WTC11 (cell line): ENCODE measurements around the gene NCKAP5. TPM values are rescaled to one million over a fixed set of nuclear protein-coding genes. Genes with fewer than 3 reads are reported as not detected.

Experiments used
- ATAC-seq: fragments of 200-7000 bp; cut with Tn5 transposase; 2 replicates; pipeline ENCODE4 v1.10.0; 2021; ENCODE audit warnings: mild to moderate bottlenecking, moderate library complexity
- CTCF ChIA-PET: fragments of 300-600 bp; sonication (Branson Sonifier 250); formaldehyde crosslinking; loops from one replicate; lab custom pipeline; 2021; ENCODE audit warnings: antibody characterized with exemption; lab: Charles Lee
- POLR2A ChIA-PET: fragments of 350-600 bp; sonication (Branson Sonifier 250); formaldehyde crosslinking; loops from one replicate; lab custom pipeline; 2021; ENCODE audit warnings: antibody characterized with exemption; lab: Charles Lee
- DNase-seq: peaks from one replicate; pipeline ENCODE4 v3.0.0; 2021; ENCODE audit warnings: low spot score
- H3K27ac Mint-ChIP-seq: 2 replicates; pipeline ENCODE4 v1.8.0; 2021; ENCODE audit warnings: mixed read lengths
- H3K27me3 Mint-ChIP-seq: 2 replicates; pipeline ENCODE4 v1.8.0; 2021; ENCODE audit warnings: low read depth, mild to moderate bottlenecking, moderate library complexity, mixed read lengths
- H3K36me3 Mint-ChIP-seq: 2 replicates; pipeline ENCODE4 v1.8.0; 2021; ENCODE audit warnings: mixed read lengths
- H3K4me1 Mint-ChIP-seq: 2 replicates; pipeline ENCODE4 v1.8.0; 2022; ENCODE audit warnings: mixed read lengths
- H3K4me3 Mint-ChIP-seq: 2 replicates; pipeline ENCODE4 v1.8.0; 2021; ENCODE audit warnings: mild to moderate bottlenecking, moderate library complexity, mixed read lengths
- H3K9me3 Mint-ChIP-seq: 2 replicates; pipeline ENCODE4 v1.8.0; 2021; ENCODE audit warnings: mixed read lengths
- FOXP1 ChIP-seq: sonication (generic); formaldehyde crosslinking; IDR thresholded peaks from 2 replicates; pipeline ENCODE4 v1.8.0; 2022; ENCODE audit warnings: missing genetic modification reagents, mild to moderate bottlenecking, moderate library complexity, borderline replicate concordance
- JAZF1 ChIP-seq: fragments of 250-450 bp; sonication (Bioruptor Pico); IDR thresholded peaks from 2 replicates; pipeline ENCODE4 v1.9.0; 2021; ENCODE audit warnings: moderate library complexity, mild to moderate bottlenecking, inconsistent platforms
- JUN ChIP-seq: sonication (generic); formaldehyde crosslinking; IDR thresholded peaks from 2 replicates; pipeline ENCODE4 v1.8.0; 2023; ENCODE audit warnings: mild to moderate bottlenecking, missing genetic modification reagents
- MXD4 ChIP-seq: fragments of 250-450 bp; sonication (Bioruptor Pico); IDR thresholded peaks from 2 replicates; pipeline ENCODE4 v1.8.0; 2021; ENCODE audit warnings: mild to moderate bottlenecking, moderate library complexity, borderline replicate concordance
- NR3C1 ChIP-seq: sonication (generic); formaldehyde crosslinking; conservative IDR thresholded peaks from 2 replicates; pipeline ENCODE4 v1.8.1; 2023; ENCODE audit warnings: low read depth, mild to moderate bottlenecking, missing genetic modification reagents
- PRRX2 ChIP-seq: fragments of 250-450 bp; sonication (Bioruptor Pico); IDR thresholded peaks from 2 replicates; pipeline ENCODE4 v1.8.0; 2021; ENCODE audit warnings: mild to moderate bottlenecking
- SMAD3 ChIP-seq: sonication (generic); formaldehyde crosslinking; IDR thresholded peaks from 2 replicates; pipeline ENCODE4 v1.8.0; 2022; ENCODE audit warnings: missing genetic modification reagents, mild to moderate bottlenecking, borderline replicate concordance
- TCF7 ChIP-seq: sonication (generic); formaldehyde crosslinking; IDR thresholded peaks from 2 replicates; pipeline ENCODE4 v1.8.0; 2022; ENCODE audit warnings: mild to moderate bottlenecking, low read depth, missing genetic modification reagents, moderate library complexity
- ZBTB21 ChIP-seq: sonication (generic); formaldehyde crosslinking; IDR thresholded peaks from 2 replicates; pipeline ENCODE4 v1.8.1; 2023; ENCODE audit warnings: mild to moderate bottlenecking, missing genetic modification reagents, borderline replicate concordance
- ZNF263 ChIP-seq: sonication (generic); formaldehyde crosslinking; IDR thresholded peaks from 2 replicates; pipeline ENCODE4 v1.8.1; 2022; ENCODE audit warnings: low read depth, mild to moderate bottlenecking, moderate library complexity, missing genetic modification reagents
- ZNF416 ChIP-seq: fragments of 250-450 bp; sonication (Bioruptor Pico); IDR thresholded peaks from 2 replicates; pipeline ENCODE4 v1.9.0; 2021; ENCODE audit warnings: mild to moderate bottlenecking, inconsistent platforms
- ZNF423 ChIP-seq: fragments of 250-450 bp; sonication (Bioruptor Pico); IDR thresholded peaks from 2 replicates; pipeline ENCODE4 v2.1.2; 2022; ENCODE audit warnings: mild to moderate bottlenecking, moderate library complexity
- total RNA-seq: library from RNA; stranded (reverse); gene quantifications from 3 replicates; pipeline ENCODE4 v1.2.3, GENCODE V29; 2021
- TF ChIP-seq, protein P1 (sequence below): sonication (generic); formaldehyde crosslinking; IDR thresholded peaks from 2 replicates; pipeline ENCODE4 v1.8.0; 2022; ENCODE audit warnings: mild to moderate bottlenecking, missing genetic modification reagents
- TF ChIP-seq, protein P2 (sequence below): sonication (generic); formaldehyde crosslinking; IDR thresholded peaks from 2 replicates; pipeline ENCODE4 v1.8.1; 2022; ENCODE audit warnings: low read depth, missing genetic modification reagents, borderline replicate concordance
- TF ChIP-seq, protein P3 (sequence below): sonication (generic); formaldehyde crosslinking; IDR thresholded peaks from 2 replicates; pipeline ENCODE4 v1.8.0; 2022; ENCODE audit warnings: mild to moderate bottlenecking, missing genetic modification reagents
- TF ChIP-seq, protein P4 (sequence below): fragments of 250-450 bp; sonication (Bioruptor Pico); IDR thresholded peaks from 2 replicates; pipeline ENCODE4 v1.9.0; 2021; ENCODE audit warnings: mild to moderate bottlenecking
- TF ChIP-seq, protein P5 (sequence below): sonication (generic); formaldehyde crosslinking; IDR thresholded peaks from 2 replicates; pipeline ENCODE4 v1.8.1; 2023; ENCODE audit warnings: mild to moderate bottlenecking, moderate library complexity, missing genetic modification reagents
- TF ChIP-seq, protein P6 (sequence below): sonication (generic); formaldehyde crosslinking; IDR thresholded peaks from 2 replicates; pipeline ENCODE4 v1.8.1; 2023; ENCODE audit warnings: mild to moderate bottlenecking, missing genetic modification reagents
- TF ChIP-seq, protein P7 (sequence below): fragments of 250-450 bp; sonication (Bioruptor Pico); IDR thresholded peaks from 2 replicates; pipeline ENCODE4 v1.9.0; 2021; ENCODE audit warnings: mild to moderate bottlenecking, borderline replicate concordance

NCKAP5 gene
- total RNA-seq, 1 experiment from 2014 or later, result 0.55 TPM

DNA sequence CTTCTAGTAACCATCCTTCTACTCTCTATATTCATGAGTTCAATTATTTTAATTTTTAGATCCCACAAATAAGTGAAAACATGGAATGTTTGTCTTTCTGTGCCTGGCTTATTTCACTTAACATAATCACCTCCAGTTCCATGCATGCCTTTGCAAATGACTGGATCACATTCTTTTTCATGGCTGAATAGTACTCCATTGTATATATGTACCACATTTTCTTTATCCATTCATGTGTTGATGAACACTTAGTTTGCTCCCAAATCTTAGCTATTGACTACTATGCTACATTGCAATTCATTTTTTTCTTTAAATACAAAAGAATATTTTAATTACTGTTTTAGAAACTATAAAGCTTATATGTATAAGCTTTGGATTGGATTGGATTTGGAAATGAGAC, 657.8 kb downstream of the NCKAP5 start:
- no peak for DNase-seq
- TF ChIP-seq FOXP1 (CRISPR knock-in tag) (no peak), PRRX2 (CRISPR knock-in tag) (no peak), ZNF423 (no peak), ZNF416 (CRISPR knock-in tag) (no peak), NR3C1 (no peak), JUN (CRISPR knock-in tag) (no peak), TCF7 (no peak)
- TF ChIP-seq, protein P1, sequence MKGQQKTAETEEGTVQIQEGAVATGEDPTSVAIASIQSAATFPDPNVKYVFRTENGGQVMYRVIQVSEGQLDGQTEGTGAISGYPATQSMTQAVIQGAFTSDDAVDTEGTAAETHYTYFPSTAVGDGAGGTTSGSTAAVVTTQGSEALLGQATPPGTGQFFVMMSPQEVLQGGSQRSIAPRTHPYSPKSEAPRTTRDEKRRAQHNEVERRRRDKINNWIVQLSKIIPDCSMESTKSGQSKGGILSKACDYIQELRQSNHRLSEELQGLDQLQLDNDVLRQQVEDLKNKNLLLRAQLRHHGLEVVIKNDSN (CRISPR knock-in tag), result no peak
- TF ChIP-seq, protein P2, sequence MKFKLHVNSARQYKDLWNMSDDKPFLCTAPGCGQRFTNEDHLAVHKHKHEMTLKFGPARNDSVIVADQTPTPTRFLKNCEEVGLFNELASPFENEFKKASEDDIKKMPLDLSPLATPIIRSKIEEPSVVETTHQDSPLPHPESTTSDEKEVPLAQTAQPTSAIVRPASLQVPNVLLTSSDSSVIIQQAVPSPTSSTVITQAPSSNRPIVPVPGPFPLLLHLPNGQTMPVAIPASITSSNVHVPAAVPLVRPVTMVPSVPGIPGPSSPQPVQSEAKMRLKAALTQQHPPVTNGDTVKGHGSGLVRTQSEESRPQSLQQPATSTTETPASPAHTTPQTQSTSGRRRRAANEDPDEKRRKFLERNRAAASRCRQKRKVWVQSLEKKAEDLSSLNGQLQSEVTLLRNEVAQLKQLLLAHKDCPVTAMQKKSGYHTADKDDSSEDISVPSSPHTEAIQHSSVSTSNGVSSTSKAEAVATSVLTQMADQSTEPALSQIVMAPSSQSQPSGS (CRISPR knock-in tag), result no peak
- TF ChIP-seq, protein P3, sequence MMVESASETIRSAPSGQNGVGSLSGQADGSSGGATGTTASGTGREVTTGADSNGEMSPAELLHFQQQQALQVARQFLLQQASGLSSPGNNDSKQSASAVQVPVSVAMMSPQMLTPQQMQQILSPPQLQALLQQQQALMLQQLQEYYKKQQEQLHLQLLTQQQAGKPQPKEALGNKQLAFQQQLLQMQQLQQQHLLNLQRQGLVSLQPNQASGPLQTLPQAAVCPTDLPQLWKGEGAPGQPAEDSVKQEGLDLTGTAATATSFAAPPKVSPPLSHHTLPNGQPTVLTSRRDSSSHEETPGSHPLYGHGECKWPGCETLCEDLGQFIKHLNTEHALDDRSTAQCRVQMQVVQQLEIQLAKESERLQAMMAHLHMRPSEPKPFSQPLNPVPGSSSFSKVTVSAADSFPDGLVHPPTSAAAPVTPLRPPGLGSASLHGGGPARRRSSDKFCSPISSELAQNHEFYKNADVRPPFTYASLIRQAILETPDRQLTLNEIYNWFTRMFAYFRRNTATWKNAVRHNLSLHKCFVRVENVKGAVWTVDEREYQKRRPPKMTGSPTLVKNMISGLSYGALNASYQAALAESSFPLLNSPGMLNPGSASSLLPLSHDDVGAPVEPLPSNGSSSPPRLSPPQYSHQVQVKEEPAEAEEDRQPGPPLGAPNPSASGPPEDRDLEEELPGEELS (CRISPR knock-in tag), result no peak
- TF ChIP-seq, protein P4, sequence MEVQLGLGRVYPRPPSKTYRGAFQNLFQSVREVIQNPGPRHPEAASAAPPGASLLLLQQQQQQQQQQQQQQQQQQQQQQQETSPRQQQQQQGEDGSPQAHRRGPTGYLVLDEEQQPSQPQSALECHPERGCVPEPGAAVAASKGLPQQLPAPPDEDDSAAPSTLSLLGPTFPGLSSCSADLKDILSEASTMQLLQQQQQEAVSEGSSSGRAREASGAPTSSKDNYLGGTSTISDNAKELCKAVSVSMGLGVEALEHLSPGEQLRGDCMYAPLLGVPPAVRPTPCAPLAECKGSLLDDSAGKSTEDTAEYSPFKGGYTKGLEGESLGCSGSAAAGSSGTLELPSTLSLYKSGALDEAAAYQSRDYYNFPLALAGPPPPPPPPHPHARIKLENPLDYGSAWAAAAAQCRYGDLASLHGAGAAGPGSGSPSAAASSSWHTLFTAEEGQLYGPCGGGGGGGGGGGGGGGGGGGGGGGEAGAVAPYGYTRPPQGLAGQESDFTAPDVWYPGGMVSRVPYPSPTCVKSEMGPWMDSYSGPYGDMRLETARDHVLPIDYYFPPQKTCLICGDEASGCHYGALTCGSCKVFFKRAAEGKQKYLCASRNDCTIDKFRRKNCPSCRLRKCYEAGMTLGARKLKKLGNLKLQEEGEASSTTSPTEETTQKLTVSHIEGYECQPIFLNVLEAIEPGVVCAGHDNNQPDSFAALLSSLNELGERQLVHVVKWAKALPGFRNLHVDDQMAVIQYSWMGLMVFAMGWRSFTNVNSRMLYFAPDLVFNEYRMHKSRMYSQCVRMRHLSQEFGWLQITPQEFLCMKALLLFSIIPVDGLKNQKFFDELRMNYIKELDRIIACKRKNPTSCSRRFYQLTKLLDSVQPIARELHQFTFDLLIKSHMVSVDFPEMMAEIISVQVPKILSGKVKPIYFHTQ (CRISPR knock-in tag), result no peak
- TF ChIP-seq, protein P5, sequence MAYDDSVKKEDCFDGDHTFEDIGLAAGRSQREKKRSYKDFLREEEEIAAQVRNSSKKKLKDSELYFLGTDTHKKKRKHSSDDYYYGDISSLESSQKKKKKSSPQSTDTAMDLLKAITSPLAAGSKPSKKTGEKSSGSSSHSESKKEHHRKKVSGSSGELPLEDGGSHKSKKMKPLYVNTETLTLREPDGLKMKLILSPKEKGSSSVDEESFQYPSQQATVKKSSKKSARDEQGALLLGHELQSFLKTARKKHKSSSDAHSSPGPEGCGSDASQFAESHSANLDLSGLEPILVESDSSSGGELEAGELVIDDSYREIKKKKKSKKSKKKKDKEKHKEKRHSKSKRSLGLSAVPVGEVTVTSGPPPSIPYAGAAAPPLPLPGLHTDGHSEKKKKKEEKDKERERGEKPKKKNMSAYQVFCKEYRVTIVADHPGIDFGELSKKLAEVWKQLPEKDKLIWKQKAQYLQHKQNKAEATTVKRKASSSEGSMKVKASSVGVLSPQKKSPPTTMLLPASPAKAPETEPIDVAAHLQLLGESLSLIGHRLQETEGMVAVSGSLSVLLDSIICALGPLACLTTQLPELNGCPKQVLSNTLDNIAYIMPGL (CRISPR knock-in tag), result no peak
- ChIA-PET CTCF (no interaction called here), POLR2A (no interaction called here)
- H3K9me3 Mint-ChIP-seq, result peaks cover 8% of the 10 kb centered on the region
- no peaks in the 10 kb centered on the region; the same call in 1 of the 2 replicates for H3K27me3 Mint-ChIP-seq
- H3K4me3 Mint-ChIP-seq, result no peak overlapping the region
- peaks cover 6% of the 10 kb centered on the region for H3K4me1 Mint-ChIP-seq
- H3K36me3 Mint-ChIP-seq, result peaks cover 4% of the 10 kb centered on the region; the same call in 1 of the 2 replicates
- no peak for ATAC-seq
- no peak overlapping the region for H3K27ac Mint-ChIP-seq

DNA sequence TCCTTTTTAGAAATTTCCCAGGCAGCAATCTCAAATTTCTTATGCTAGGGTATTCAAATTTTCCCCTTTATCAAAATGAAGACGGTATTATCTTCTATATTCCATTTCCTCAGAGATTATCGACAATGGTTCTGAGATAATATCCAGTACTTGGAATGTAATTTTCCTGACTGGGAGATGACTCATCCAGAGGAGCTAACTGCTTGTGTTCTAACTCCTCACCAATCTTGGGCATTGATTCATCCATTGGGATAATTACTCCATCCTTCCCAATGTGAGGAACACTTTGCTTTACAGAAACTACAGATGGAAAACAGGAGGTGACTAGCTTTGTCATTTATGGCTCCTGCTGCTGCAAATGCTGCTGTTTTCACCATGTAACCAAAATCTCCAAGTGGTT, 658.8 kb downstream of the NCKAP5 start:
- H3K27ac Mint-ChIP-seq, result no peak overlapping the region
- POLR2A ChIA-PET, result interaction anchor here (0.5 kb wide), 1 partner anchor 16 kb away, joined by 3 read pairs; no protein-coding TSS in a partner anchor
- CTCF ChIA-PET, result no interaction called here
- H3K4me3 Mint-ChIP-seq, result no peak overlapping the region
- H3K4me1 Mint-ChIP-seq, result peaks cover 6% of the 10 kb centered on the region
- no peak for DNase-seq
- no peaks in the 10 kb centered on the region; the same call in 1 of the 2 replicates for H3K27me3 Mint-ChIP-seq
- peaks cover 8% of the 10 kb centered on the region for H3K9me3 Mint-ChIP-seq
- H3K36me3 Mint-ChIP-seq, result peaks cover 4% of the 10 kb centered on the region; the same call in 1 of the 2 replicates
- no peak for ATAC-seq
- TF ChIP-seq, protein P6, sequence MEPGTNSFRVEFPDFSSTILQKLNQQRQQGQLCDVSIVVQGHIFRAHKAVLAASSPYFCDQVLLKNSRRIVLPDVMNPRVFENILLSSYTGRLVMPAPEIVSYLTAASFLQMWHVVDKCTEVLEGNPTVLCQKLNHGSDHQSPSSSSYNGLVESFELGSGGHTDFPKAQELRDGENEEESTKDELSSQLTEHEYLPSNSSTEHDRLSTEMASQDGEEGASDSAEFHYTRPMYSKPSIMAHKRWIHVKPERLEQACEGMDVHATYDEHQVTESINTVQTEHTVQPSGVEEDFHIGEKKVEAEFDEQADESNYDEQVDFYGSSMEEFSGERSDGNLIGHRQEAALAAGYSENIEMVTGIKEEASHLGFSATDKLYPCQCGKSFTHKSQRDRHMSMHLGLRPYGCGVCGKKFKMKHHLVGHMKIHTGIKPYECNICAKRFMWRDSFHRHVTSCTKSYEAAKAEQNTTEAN (CRISPR knock-in tag), result no peak
- TF ChIP-seq ZNF263 (CRISPR knock-in tag) (no peak), MXD4 (CRISPR knock-in tag) (no peak), JUN (CRISPR knock-in tag) (no peak), ZBTB21 (CRISPR knock-in tag) (no peak), ZNF416 (CRISPR knock-in tag) (no peak), SMAD3 (CRISPR knock-in tag) (no peak), JAZF1 (no peak)
- TF ChIP-seq, protein P7, sequence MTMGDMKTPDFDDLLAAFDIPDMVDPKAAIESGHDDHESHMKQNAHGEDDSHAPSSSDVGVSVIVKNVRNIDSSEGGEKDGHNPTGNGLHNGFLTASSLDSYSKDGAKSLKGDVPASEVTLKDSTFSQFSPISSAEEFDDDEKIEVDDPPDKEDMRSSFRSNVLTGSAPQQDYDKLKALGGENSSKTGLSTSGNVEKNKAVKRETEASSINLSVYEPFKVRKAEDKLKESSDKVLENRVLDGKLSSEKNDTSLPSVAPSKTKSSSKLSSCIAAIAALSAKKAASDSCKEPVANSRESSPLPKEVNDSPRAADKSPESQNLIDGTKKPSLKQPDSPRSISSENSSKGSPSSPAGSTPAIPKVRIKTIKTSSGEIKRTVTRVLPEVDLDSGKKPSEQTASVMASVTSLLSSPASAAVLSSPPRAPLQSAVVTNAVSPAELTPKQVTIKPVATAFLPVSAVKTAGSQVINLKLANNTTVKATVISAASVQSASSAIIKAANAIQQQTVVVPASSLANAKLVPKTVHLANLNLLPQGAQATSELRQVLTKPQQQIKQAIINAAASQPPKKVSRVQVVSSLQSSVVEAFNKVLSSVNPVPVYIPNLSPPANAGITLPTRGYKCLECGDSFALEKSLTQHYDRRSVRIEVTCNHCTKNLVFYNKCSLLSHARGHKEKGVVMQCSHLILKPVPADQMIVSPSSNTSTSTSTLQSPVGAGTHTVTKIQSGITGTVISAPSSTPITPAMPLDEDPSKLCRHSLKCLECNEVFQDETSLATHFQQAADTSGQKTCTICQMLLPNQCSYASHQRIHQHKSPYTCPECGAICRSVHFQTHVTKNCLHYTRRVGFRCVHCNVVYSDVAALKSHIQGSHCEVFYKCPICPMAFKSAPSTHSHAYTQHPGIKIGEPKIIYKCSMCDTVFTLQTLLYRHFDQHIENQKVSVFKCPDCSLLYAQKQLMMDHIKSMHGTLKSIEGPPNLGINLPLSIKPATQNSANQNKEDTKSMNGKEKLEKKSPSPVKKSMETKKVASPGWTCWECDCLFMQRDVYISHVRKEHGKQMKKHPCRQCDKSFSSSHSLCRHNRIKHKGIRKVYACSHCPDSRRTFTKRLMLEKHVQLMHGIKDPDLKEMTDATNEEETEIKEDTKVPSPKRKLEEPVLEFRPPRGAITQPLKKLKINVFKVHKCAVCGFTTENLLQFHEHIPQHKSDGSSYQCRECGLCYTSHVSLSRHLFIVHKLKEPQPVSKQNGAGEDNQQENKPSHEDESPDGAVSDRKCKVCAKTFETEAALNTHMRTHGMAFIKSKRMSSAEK (CRISPR knock-in tag), result no peak
